GM21737 (cell line): ENCODE measurements around the gene FRMD4A.

Experiments used
- ATAC-seq: cut with Tn5 transposase; IDR thresholded peaks from one replicate; pipeline ENCODE4 v1.9.1; 2021; ENCODE audit warnings: mild to moderate bottlenecking, moderate library complexity; ENCODE audit not compliant: unreplicated experiment

Gene FRMD4A

GRCh38 chr10:13668126-13668525 lies 662.6 kb downstream of the FRMD4A start:
- no peak for ATAC-seq

DNA sequence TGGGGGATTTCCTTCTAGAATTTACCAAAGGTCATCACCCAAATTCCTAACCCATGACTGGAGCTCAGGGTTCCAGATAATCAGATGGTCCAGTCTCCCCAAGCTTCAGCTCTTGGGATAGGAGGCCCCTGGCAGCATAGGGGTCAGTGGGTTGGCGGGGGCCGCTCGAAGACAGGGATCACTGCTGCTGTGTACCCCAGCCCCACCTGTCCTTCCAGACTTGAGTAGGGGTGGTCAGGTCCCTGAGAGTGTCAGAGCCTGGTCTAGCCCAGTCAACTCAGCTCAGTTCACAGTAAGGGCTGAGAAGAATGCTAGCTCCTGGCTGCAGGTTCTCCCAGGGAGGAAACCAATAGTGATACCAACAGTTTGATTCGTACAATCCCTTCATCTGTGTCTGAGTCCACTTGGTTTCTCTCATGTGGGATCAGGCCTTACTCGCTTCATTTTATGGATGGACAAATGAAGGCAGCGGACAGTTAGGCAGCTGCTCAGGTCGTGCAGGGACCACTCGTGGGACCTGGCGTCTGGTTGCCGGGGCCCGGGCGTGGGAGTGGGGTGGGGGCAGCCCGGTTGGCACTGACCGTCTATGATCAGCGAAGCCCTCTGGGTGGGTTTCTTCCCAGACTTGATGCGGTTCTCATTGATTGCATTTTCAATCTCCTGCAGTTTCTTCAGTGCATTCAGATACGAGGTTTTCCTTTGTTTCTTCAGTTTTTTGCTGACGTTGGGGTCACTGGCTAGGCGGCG lies 665.0 kb downstream of the FRMD4A start:
- ATAC-seq: no peak

- no peak for ATAC-seq
Observed at GRCh38 chr10:13661256-13661655, 669.5 kb downstream of the FRMD4A start.

DNA sequence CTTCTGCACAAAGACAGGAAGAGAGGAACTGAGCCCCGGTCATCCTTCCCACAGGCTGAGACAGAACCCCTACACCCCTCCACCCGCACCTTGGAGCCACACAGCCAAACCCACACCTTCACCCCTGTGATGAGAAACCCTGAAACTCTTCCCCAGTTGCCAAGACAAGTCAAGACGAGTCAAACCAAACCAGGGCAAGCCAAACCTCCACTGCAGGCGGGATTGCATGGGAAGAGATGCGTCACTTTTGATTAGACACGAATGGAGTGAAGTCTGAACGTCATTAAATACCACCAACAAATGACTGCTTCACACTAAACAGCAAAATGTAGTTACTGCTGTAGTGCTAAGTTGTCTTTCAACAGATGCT lies 670.2 kb downstream of the FRMD4A start:
- ATAC-seq: no peak

- ATAC-seq: no peak
Observed at GRCh38 chr10:13659887-13660550, 670.7 kb downstream of the FRMD4A start.

GRCh38 chr10:13658871-13659685 lies 671.6 kb downstream of the FRMD4A start:
- no peak for ATAC-seq

- ATAC-seq: no peak
Observed at GRCh38 chr10:13658264-13658663, 672.5 kb downstream of the FRMD4A start.

DNA sequence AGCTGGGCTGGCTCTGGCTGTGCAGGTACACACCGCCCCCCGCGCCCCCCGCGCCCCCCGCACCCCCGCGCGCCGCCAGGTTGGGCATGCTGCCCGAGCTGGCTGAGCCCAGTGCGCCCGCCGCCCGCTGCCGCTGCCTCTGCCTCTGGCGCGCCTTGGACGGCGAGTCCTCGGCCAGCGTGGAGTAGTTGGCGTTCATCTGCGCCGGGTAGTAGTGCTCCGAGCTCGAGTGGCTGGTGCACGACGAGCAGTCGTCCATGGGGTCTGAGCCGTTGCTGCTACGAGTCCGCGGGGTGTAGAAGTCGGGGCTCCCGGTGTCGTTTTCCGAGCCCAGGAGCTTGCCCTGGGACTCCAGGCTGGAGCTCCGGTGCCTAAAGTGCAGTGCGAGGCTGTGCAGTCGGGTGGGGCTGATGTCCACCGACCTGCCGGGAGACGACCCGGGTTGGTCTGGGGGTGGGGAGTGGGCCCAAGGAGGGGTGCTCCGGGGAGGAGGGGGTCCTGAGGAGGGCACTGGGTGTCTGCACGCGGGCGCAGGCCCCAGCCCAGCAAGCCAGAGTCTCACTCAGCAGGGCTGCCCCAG lies 673.5 kb downstream of the FRMD4A start:
- ATAC-seq: no peak

- no peak for ATAC-seq
Observed at GRCh38 chr10:13656337-13657100, 674.2 kb downstream of the FRMD4A start.

DNA sequence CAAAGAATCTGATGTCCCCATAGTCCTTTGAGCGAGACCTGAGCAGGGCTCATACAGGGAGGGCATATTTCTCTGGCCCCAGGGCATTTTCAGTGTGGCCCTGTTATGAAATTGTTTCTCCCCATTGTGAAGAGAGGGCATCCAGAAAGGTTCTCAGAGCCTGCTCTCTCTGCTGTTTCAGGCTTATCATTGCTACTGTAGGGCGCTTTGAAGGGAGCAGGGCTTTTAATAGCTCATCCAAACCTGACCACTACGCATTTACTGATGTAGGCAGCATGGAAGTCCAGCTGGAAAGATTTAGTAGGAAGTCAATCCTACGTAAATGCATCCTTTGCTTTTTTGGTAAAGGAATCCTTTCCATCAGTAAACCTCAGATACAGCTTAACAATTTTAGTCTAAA lies 675.9 kb downstream of the FRMD4A start:
- ATAC-seq: no peak

DNA sequence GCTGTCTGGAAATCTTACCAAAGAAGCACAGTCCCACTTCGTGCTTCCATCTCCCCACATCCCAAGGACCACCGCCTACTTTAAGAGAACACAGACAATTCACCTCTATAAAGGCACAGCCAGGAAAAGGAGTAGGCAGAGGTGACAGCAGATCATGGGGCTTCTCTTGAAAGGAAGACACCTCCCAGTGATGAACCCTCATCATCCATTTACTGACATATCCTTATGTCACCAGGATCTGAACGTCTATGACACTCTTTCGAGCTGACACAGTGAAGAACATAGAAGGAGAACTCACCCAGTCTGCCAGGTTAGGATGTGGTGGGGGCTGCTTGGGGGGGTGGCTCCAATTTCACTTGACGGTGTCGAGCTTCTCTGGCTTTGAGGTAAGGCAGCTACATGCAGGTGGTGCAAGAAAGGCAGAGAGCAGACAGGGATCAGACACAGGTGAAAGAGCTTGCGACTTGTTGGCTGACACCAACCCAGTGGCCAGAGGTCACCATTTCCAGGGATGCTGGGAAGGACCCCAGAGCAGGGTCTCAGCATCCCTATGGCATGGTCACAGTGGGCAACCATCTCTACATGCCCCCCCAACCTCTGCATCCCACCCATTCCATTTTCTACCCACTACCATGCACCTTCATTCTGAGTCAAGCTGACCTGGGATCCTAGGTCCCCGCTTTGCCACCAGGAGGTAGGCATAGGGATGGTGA lies 676.5 kb downstream of the FRMD4A start:
- no peak for ATAC-seq

- no peak for ATAC-seq
Observed at GRCh38 chr10:13652860-13653259, 677.9 kb downstream of the FRMD4A start.

DNA sequence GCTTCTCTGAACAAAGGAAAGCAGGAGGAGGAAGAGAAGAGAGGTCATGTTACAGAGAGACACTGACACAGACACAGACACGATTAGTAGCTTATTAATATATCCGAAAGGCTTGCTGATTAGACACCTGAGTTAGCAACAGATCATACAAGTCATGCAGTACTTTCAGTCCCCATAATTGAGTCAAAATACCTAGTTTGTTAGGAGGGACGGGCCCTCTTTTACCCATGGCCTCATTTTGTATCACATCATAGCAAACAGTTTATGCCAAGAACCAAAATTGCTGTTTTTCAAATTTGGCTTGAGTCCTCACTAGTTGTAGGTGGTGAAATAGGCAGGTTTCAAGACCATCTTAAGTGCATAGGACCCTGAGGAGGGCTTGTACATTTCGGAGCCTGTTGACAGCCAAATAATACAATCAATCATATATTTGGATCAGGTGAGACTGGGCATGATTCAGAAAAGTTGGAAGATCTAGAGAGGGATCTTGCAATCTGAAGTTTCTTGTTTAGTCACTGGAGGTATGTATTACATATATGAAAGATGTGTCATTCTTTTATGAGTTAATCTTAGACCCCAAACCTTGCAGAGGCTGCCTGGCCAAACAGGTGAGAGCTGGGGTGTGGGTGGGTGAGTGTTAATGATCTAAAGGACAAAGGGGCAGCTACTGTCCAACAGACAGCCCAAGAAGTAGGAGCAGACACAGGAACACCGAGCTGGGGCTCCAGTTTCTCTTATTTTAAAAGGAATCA lies 678.6 kb downstream of the FRMD4A start:
- ATAC-seq: no peak

- ATAC-seq: no peak
Observed at GRCh38 chr10:13650961-13651360, 679.8 kb downstream of the FRMD4A start.

GRCh38 chr10:13649844-13650520 lies 680.7 kb downstream of the FRMD4A start:
- no peak for ATAC-seq

DNA sequence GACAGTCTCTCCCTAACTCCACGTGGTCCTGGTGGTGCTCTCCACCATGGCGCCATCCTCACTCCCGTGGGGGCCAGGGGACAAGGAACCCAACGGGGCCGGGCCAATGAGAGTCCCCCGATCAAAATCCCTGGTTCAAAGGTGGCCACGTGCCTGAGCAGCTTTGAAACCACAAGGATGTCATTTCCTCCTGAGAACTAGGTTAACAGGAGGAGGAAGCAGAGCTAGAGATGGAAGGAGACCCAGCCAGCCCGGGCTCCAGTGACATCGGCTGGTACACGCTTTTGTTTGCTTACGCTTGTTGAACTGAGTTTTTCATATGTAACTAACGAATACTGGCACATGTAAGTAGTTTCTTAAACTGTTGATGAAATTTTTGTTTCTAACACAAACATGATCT lies 682.3 kb downstream of the FRMD4A start:
- no peak for ATAC-seq

- ATAC-seq: no peak
Observed at GRCh38 chr10:13644866-13645265, 685.9 kb downstream of the FRMD4A start.

GRCh38 chr10:13643016-13643415 lies 687.7 kb downstream of the FRMD4A start:
- no peak for ATAC-seq

GRCh38 chr10:13642293-13642692 lies 688.4 kb downstream of the FRMD4A start:
- ATAC-seq: no peak
